Caco-2 (cell line): ENCODE results near the gene PEX5L. TPM values are rescaled to one million over a fixed set of nuclear protein-coding genes. Genes with fewer than 3 reads are reported as not detected.

Experiments used
- BruUV-seq: library from RNA; stranded (reverse); fragments of 400-500 nt; replicated peaks from 2 replicates; lab custom pipeline; 2021; lab: Mats Ljungman, UMichigan
- CTCF ChIA-PET: fragments of 300-600 bp; sonication (Branson Sonifier 250); formaldehyde crosslinking; loops from one replicate; lab custom pipeline; 2022; ENCODE audit warnings: antibody characterized with exemption; lab: Charles Lee
- POLR2A ChIA-PET: fragments of 300-600 bp; sonication (Branson Sonifier 250); formaldehyde crosslinking; loops from one replicate; lab custom pipeline; 2022; ENCODE audit warnings: antibody characterized with exemption; lab: Charles Lee
- DNase-seq, 2 experiments: peaks; one replicate each; pipeline versions ENCODE4 v3.0.0 to v3.0.0-alpha.2; 2020 to 2022
- H3K27me3 ChIP-seq: replicated peaks from 2 replicates; pipeline ENCODE4 v1.6.0; 2011; ENCODE audit warnings: low read length; ENCODE audit not compliant: control insufficient read depth, insufficient read depth
- H3K36me3 ChIP-seq: 2 replicates; pipeline ENCODE4 v1.5.1; 2011; ENCODE audit warnings: low read length; ENCODE audit not compliant: control insufficient read depth, insufficient read depth
- H3K4me1 ChIP-seq: fragments of 250-450 bp; sonication (Bioruptor Pico); 2 replicates; pipeline ENCODE4 v1.5.1; 2020; ENCODE audit warnings: mild to moderate bottlenecking
- H3K4me3 ChIP-seq: 2 replicates; pipeline ENCODE4 v1.5.1; 2011; ENCODE audit warnings: low read depth, mild to moderate bottlenecking, control low read depth, low read length
- H3K9me3 ChIP-seq: fragments of 250-450 bp; sonication (Bioruptor Pico); 2 replicates; pipeline ENCODE4 v1.5.1; 2020; ENCODE audit warnings: mild to moderate bottlenecking, moderate library complexity
- H3K27ac Mint-ChIP-seq: one replicate; pipeline ENCODE4 v1.8.0; 2022; ENCODE audit warnings: mixed read lengths; ENCODE audit not compliant: unreplicated experiment
- H3K27me3 Mint-ChIP-seq: one replicate; pipeline ENCODE4 v1.8.0; 2022; ENCODE audit warnings: mixed read lengths; ENCODE audit not compliant: insufficient read depth, unreplicated experiment
- H3K36me3 Mint-ChIP-seq: one replicate; pipeline ENCODE4 v1.8.0; 2022; ENCODE audit warnings: mild to moderate bottlenecking, mixed read lengths; ENCODE audit not compliant: insufficient read depth, unreplicated experiment
- H3K4me1 Mint-ChIP-seq: one replicate; pipeline ENCODE4 v1.8.0; 2022; ENCODE audit warnings: low read depth, mixed read lengths; ENCODE audit not compliant: unreplicated experiment
- H3K4me3 Mint-ChIP-seq: one replicate; pipeline ENCODE4 v1.8.0; 2022; ENCODE audit warnings: mild to moderate bottlenecking, moderate library complexity, mixed read lengths; ENCODE audit not compliant: unreplicated experiment
- H3K9me3 Mint-ChIP-seq: one replicate; pipeline ENCODE4 v1.8.0; 2022; ENCODE audit warnings: mixed read lengths; ENCODE audit not compliant: unreplicated experiment
- CTCF ChIP-seq, 2 experiments: fragments of 200-600 bp in 1 of 2; IDR thresholded peaks; 1 replicate in 1 of 2; 2 replicates in 1 of 2; pipeline versions ENCODE4 v1.5.1 to v1.8.0; 2011 to 2022; ENCODE audit warnings: antibody characterized with exemption in 1 of 2, control low read depth in 1 of 2, inconsistent platforms in 1 of 2, low read depth in 1 of 2, low read length in 1 of 2, mild to moderate bottlenecking in 1 of 2, moderate library complexity in 1 of 2; ENCODE audit not compliant: insufficient read depth in 1 of 2, severe bottlenecking in 1 of 2, unreplicated experiment in 1 of 2
- intact Hi-C: fragments of 100-400 bp; cut with micrococcal nuclease; formaldehyde crosslinking; loops from one replicate; pipeline ENCODE4 v1.10.0; 2022; ENCODE audit not compliant: unreplicated experiment
- total RNA-seq: library from RNA; stranded (reverse); gene quantifications from 2 replicates; pipeline ENCODE4 v1.2.3, GENCODE V29; 2022

The PEX5L gene
- total RNA-seq, 1 experiment from 2014 or later, result not detected

- no peak for DNase-seq
- Histone ChIP-seq H3K9me3 (no peaks in the 10 kb centered on the region), H3K4me1 (no peaks in the 10 kb centered on the region), H3K27me3 (no peaks in the 10 kb centered on the region), H3K4me3 (no peak overlapping the region), H3K36me3 (no peaks in the 10 kb centered on the region)
- intact Hi-C loops, result no loop called here
- BruUV-seq, result no TSS peak
- Mint-ChIP-seq H3K27me3 (peaks cover 6% of the 10 kb centered on the region), H3K27ac (no peak overlapping the region), H3K36me3 (no peaks in the 10 kb centered on the region), H3K4me3 (no peak overlapping the region), H3K9me3 (no peaks in the 10 kb centered on the region), H3K4me1 (no peaks in the 10 kb centered on the region)
- TF ChIP-seq CTCF (IDR thresholded peaks at IDR 0.05; ENCODE audit: insufficient read depth in 1 of 2, low read depth in 1 of 2, low read length in 1 of 2, severe bottlenecking in 1 of 2, unreplicated experiment in 1 of 2), result no peak
- ChIA-PET POLR2A (no interaction called here), CTCF (no interaction called here)
These were observed 556 bp downstream of the PEX5L start for GRCh38 chr3:180036092-180036670.

- no peak for DNase-seq
- no TSS peak for BruUV-seq
- H3K4me1 Mint-ChIP-seq, result no peaks in the 10 kb centered on the region
- Histone ChIP-seq H3K36me3 (no peaks in the 10 kb centered on the region), H3K4me3 (no peak overlapping the region), H3K27me3 (no peaks in the 10 kb centered on the region), H3K4me1 (no peaks in the 10 kb centered on the region), H3K9me3 (no peaks in the 10 kb centered on the region)
- peaks cover 12% of the 10 kb centered on the region for H3K27me3 Mint-ChIP-seq
- ChIA-PET CTCF (no interaction called here), POLR2A (no interaction called here)
- TF ChIP-seq CTCF (IDR thresholded peaks at IDR 0.05; ENCODE audit: insufficient read depth in 1 of 2, low read depth in 1 of 2, low read length in 1 of 2, severe bottlenecking in 1 of 2, unreplicated experiment in 1 of 2), result no peak
- no peak overlapping the region for H3K27ac Mint-ChIP-seq
- H3K9me3 Mint-ChIP-seq, result no peaks in the 10 kb centered on the region
- H3K4me3 Mint-ChIP-seq, result no peak overlapping the region
- H3K36me3 Mint-ChIP-seq, result no peaks in the 10 kb centered on the region
- intact Hi-C loops, result no loop called here
These were observed 9.7 kb downstream of the PEX5L start for GRCh38 chr3:180026997-180027396.

- no TSS peak for BruUV-seq
- no peaks in the 10 kb centered on the region for H3K9me3 Mint-ChIP-seq
- no peak overlapping the region for H3K27ac Mint-ChIP-seq
- ChIA-PET POLR2A (no interaction called here), CTCF (no interaction called here)
- H3K9me3 ChIP-seq, result no peaks in the 10 kb centered on the region
- no peaks in the 10 kb centered on the region for H3K4me1 Mint-ChIP-seq
- peak in 1 of 2 experiments; percentile 7 for TF ChIP-seq CTCF (IDR thresholded peaks at IDR 0.05; ENCODE audit: insufficient read depth in 1 of 2, low read depth in 1 of 2, low read length in 1 of 2, severe bottlenecking in 1 of 2, unreplicated experiment in 1 of 2)
- H3K4me1 ChIP-seq, result no peaks in the 10 kb centered on the region
- no peaks in the 10 kb centered on the region for H3K27me3 ChIP-seq
- intact Hi-C loops, result no loop called here
- H3K27me3 Mint-ChIP-seq, result peaks cover 4% of the 10 kb centered on the region
- no peaks in the 10 kb centered on the region for H3K36me3 Mint-ChIP-seq
- H3K4me3 ChIP-seq, result no peak overlapping the region
- no peak for DNase-seq
- H3K4me3 Mint-ChIP-seq, result no peak overlapping the region
- H3K36me3 ChIP-seq, result no peaks in the 10 kb centered on the region
These were observed 18.2 kb downstream of the PEX5L start for GRCh38 chr3:180018543-180018942.
